GM18505 (cell line): Measurements from ENCODE around the gene SEC14L5.

ENCODE experiments used
- ATAC-seq: cut with Tn5 transposase; IDR thresholded peaks from one replicate; pipeline ENCODE4 v1.9.1; 2021; ENCODE audit not compliant: unreplicated experiment
- POLR2A ChIP-seq: IDR thresholded peaks from 4 replicates; pipeline ENCODE4 v1.6.1; 2011; ENCODE audit warnings: borderline replicate concordance; ENCODE audit not compliant: insufficient read depth, insufficient read length; ENCODE audit errors: extremely low read depth

The SEC14L5 gene

GRCh38 chr16:4957720-4958509 is at the start of gene SEC14L5:
Gene SEC14L5 (plus strand): TSS chr16:4958330. CDS start chr16:4959324, 994 bp downstream.
- peak; percentile 78 for ATAC-seq
- no peak for TF ChIP-seq POLR2A

- no peak for TF ChIP-seq POLR2A
- ATAC-seq, result no peak
Observed at GRCh38 chr16:4908854-4909401, 49.2 kb upstream of the SEC14L5 start.

DNA sequence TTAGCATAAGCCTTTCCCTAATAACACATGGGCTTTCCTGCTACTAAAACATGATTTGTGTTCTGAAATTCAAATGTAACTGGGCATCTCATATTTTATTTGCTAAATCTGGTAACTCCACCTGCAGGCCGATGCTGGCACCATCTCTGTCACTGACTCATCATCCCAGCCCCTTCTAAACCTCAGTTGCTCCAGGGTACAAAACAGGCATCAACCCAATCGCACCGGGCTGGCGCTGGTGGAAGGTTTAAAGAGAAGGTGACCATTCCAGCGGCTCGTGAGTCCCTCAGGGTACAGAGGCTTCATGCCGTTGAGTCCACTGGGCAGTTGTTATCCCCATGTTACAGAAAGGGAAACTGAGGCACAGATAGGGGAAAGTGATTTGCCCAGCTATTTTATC is 48.3 kb upstream of the SEC14L5 start:
- no peak for TF ChIP-seq POLR2A

GRCh38 chr16:4910828-4911227 is 47.3 kb upstream of the SEC14L5 start:
- no peak for TF ChIP-seq POLR2A
- no peak for ATAC-seq

More for the DNA sequence above, 48.3 kb upstream of the SEC14L5 start:
- ATAC-seq, result no peak

DNA sequence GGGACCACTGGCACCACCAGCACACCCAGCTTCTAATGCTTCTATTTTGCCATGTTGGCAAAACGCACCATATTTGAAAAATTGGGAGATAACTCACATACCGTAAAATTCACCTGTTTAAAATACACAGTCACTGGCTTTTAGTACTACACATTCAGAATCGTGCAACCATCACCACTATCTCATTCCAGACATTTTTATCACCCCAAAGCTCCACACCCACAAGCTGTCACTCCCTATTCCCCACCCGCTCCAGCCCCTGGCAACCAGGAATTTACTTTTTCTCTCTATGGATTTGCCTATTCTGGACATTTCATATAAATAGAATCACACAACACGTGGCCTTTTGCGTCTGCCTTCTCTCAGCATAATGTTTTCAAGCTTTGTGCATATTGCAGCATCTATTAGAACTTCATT is 46.2 kb upstream of the SEC14L5 start:
- no peak for TF ChIP-seq POLR2A
- ATAC-seq, result no peak

DNA sequence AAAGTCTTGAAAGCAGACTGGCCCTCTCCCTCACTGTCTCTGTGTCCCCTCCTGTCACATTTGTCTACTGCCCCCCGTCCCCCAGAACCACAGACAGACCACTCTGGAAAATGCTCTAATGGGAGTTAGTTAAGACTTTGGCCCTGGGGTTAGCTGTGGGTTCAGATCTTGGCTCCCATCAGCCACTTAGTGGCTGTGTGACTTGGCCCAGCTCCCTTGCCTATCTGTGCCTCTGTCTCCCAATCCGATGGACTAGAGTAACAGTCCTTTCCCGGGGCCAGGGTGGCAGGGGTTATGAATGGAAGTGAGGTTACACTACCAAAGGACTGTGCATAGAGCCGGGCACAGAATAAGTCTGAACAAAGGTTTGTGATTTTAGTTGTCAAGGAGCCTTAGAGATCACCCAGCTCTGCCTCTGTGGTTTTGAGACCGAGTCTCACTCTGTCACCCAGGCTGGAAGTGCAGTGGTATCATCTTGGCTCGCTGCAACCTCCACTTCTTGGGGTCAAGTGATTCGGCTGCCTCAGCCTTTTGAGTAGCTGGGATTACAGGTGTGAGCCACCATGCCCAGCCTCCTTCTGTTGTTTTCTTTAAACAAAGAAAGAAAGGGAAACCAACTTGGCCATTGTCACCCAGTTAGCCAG is 44.9 kb upstream of the SEC14L5 start:
- TF ChIP-seq POLR2A, result no peak
- no peak for ATAC-seq

- ATAC-seq, result no peak
- no peak for TF ChIP-seq POLR2A
Observed at GRCh38 chr16:4913774-4914525, 44.2 kb upstream of the SEC14L5 start.

GRCh38 chr16:4914528-4915225 is 43.5 kb upstream of the SEC14L5 start:
- TF ChIP-seq POLR2A, result no peak
- ATAC-seq, result no peak

GRCh38 chr16:4915226-4915761 is 42.8 kb upstream of the SEC14L5 start:
- no peak for TF ChIP-seq POLR2A
- ATAC-seq, result no peak

GRCh38 chr16:4917117-4917516 is 41.0 kb upstream of the SEC14L5 start:
- ATAC-seq, result no peak
- TF ChIP-seq POLR2A, result no peak

- no peak for TF ChIP-seq POLR2A
- no peak for ATAC-seq
Observed at GRCh38 chr16:4918781-4919251, 39.3 kb upstream of the SEC14L5 start.

GRCh38 chr16:4920826-4921225 is 37.3 kb upstream of the SEC14L5 start:
- no peak for ATAC-seq
- TF ChIP-seq POLR2A, result no peak
